Measurements from ENCODE around the gene HIVEP2. TPM values are rescaled to one million over a fixed set of nuclear protein-coding genes. Genes with fewer than 3 reads are reported as not detected.

HIVEP2 gene
- total and polyA plus RNA-seq, 2 donors (not counting 1 experiment from before 2014, with no cell fraction given) = 5.8 to 31.9 TPM

- Histone ChIP-seq H4K20me1 (ENCODE audit: control insufficient read depth, insufficient read depth, low read length, poor library complexity, severe bottlenecking) (no peaks in the 10 kb centered on the region), H3K4me2 (replicated peaks; ENCODE audit: low read depth, low read length, poor library complexity, severe bottlenecking) (peak overlapping the region; percentile 6), H3K27me3 (replicated peaks in 1 of 4; ENCODE audit: control extremely low read depth in 1 of 4, control insufficient read depth in 3 of 4, insufficient read depth in 4 of 4, low read length in 3 of 4) (no peaks in the 10 kb centered on the region), H3K9me3 (ENCODE audit: control extremely low read depth in 1 of 3, control insufficient read depth in 2 of 3, insufficient read depth in 1 of 3, low read length in 2 of 3) (no peaks in the 10 kb centered on the region), H3K27ac (ENCODE audit: low read length in 2 of 2) (peak overlapping the region; percentile 83 to 84), H3K4me1 (ENCODE audit: control insufficient read depth in 2 of 2, insufficient read depth in 2 of 2, low read length in 2 of 2) (peaks cover 72 to 78% of the 10 kb centered on the region in 2 donors), H3K9ac (ENCODE audit: low read length) (no peak overlapping the region), H3K79me2 (ENCODE audit: control insufficient read depth, insufficient read depth, low read length) (peaks cover 67% of the 10 kb centered on the region), H3K4me3 (ENCODE audit: control extremely low read depth in 1 of 5, extremely low read depth in 1 of 5, insufficient read depth in 1 of 5, low read depth in 2 of 5, low read length in 4 of 5) (no peak overlapping the region), H3K36me3 (replicated peaks in 1 of 2; ENCODE audit: control extremely low read depth in 1 of 2, control insufficient read depth in 1 of 2, extremely low read depth in 1 of 2, insufficient read depth in 2 of 2, low read length in 1 of 2) (no peaks in the 10 kb centered on the region), H2AFZ (ENCODE audit: insufficient read depth, low read depth, low read length, poor library complexity, severe bottlenecking) (no peak overlapping the region)
- POLR2A ChIA-PET = no interaction called here
- CTCF ChIA-PET = interaction anchor here (1.6 to 2.0 kb wide), 2 partner anchors 11 to 33 kb away, joined by 3 to 6 read pairs; no protein-coding TSS in a partner anchor
- peak overlapping the region; percentile 94 for H3K27ac Mint-ChIP-seq
- no peak for TF ChIP-seq EZH2 (IDR thresholded peaks at IDR 0.05; ENCODE audit: borderline replicate concordance, insufficient read depth, low read depth, low read length, poor library complexity, severe bottlenecking)
- TF ChIP-seq, protein P1, sequence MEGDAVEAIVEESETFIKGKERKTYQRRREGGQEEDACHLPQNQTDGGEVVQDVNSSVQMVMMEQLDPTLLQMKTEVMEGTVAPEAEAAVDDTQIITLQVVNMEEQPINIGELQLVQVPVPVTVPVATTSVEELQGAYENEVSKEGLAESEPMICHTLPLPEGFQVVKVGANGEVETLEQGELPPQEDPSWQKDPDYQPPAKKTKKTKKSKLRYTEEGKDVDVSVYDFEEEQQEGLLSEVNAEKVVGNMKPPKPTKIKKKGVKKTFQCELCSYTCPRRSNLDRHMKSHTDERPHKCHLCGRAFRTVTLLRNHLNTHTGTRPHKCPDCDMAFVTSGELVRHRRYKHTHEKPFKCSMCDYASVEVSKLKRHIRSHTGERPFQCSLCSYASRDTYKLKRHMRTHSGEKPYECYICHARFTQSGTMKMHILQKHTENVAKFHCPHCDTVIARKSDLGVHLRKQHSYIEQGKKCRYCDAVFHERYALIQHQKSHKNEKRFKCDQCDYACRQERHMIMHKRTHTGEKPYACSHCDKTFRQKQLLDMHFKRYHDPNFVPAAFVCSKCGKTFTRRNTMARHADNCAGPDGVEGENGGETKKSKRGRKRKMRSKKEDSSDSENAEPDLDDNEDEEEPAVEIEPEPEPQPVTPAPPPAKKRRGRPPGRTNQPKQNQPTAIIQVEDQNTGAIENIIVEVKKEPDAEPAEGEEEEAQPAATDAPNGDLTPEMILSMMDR (IDR thresholded peaks at IDR 0.05) = no peak
- no peak for DNase-seq
- no peaks in the 10 kb centered on the region for H3K27me3 Mint-ChIP-seq
- H3K9me3 Mint-ChIP-seq (ENCODE audit: insufficient read depth) = no peaks in the 10 kb centered on the region
- 60% methylated on average over 1 of the region's 6 CpGs for WGBS (ENCODE audit: insufficient coverage)
- intact Hi-C loops (cut with micrococcal nuclease) = loop anchor here (10.0 kb wide), 1 partner anchor 601 kb away; the partner anchor contains the start of genes ADAT2 and PEX3
- peaks cover 90% of the 10 kb centered on the region for H3K4me1 Mint-ChIP-seq
- no peak for ATAC-seq (ENCODE audit: low read depth)
- H3K4me3 Mint-ChIP-seq = peak overlapping the region; percentile 20
Measured at GRCh38 chr6:142853244-142854180, 91.5 kb downstream of the HIVEP2 start.

DNA sequence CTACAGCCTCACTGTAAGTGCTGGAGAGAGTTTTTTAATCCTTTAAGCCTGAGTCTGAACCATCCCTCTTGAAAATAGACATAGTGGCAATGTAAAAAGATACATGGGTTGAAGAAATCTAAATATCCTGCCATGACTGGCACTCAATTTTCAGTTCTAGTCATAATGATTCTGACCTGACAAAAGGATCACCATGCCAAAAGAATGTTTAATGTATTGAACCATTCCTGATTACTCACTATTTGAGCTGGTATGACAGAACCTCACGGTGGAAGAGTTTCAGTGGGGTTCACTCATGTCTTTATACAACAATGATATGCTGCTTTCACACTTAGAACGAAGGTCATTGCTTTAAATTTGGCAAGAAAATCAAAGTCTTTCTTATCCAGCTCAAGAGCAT, 93.4 kb downstream of the HIVEP2 start:
- intact Hi-C loops (cut with micrococcal nuclease) = loop anchor here (10.0 kb wide), 1 partner anchor 603 kb away; the partner anchor contains the start of genes ADAT2 and PEX3
- no peak overlapping the region for H3K27ac ChIP-seq (ENCODE audit: low read length in 2 of 2)
- no peak for TF ChIP-seq EZH2 (IDR thresholded peaks at IDR 0.05; ENCODE audit: borderline replicate concordance, insufficient read depth, low read depth, low read length, poor library complexity, severe bottlenecking)
- TF ChIP-seq, protein P1 (IDR thresholded peaks at IDR 0.05) = no peak
- POLR2A ChIA-PET = no interaction called here
- H3K27ac Mint-ChIP-seq = peak overlapping the region; percentile 38
- H4K20me1 ChIP-seq (ENCODE audit: control insufficient read depth, insufficient read depth, low read length, poor library complexity, severe bottlenecking) = no peaks in the 10 kb centered on the region
- H3K9ac ChIP-seq (ENCODE audit: low read length) = no peak overlapping the region
- H3K4me3 Mint-ChIP-seq = no peak overlapping the region
- no peak overlapping the region for H3K4me2 ChIP-seq (replicated peaks; ENCODE audit: low read depth, low read length, poor library complexity, severe bottlenecking)
- CTCF ChIA-PET = interaction anchor here (1.6 to 2.0 kb wide), 2 partner anchors 13 to 35 kb away, joined by 3 to 6 read pairs; no protein-coding TSS in a partner anchor
- no peaks in the 10 kb centered on the region for H3K27me3 ChIP-seq (replicated peaks in 1 of 4; ENCODE audit: control extremely low read depth in 1 of 4, control insufficient read depth in 3 of 4, insufficient read depth in 4 of 4, low read length in 3 of 4)
- H3K9me3 Mint-ChIP-seq (ENCODE audit: insufficient read depth) = no peaks in the 10 kb centered on the region
- no peaks in the 10 kb centered on the region for H3K9me3 ChIP-seq (ENCODE audit: control extremely low read depth in 1 of 3, control insufficient read depth in 2 of 3, insufficient read depth in 1 of 3, low read length in 2 of 3)
- WGBS (ENCODE audit: insufficient coverage) = no CpG with 5 or more reads among the region's 2 CpGs
- no peaks in the 10 kb centered on the region for H3K36me3 ChIP-seq (replicated peaks in 1 of 2; ENCODE audit: control extremely low read depth in 1 of 2, control insufficient read depth in 1 of 2, extremely low read depth in 1 of 2, insufficient read depth in 2 of 2, low read length in 1 of 2)
- peaks cover 70 to 81% of the 10 kb centered on the region in 2 donors for H3K4me1 ChIP-seq (ENCODE audit: control insufficient read depth in 2 of 2, insufficient read depth in 2 of 2, low read length in 2 of 2)
- no peaks in the 10 kb centered on the region for H3K27me3 Mint-ChIP-seq
- ATAC-seq (ENCODE audit: low read depth) = no peak
- no peak overlapping the region for H3K4me3 ChIP-seq (ENCODE audit: control extremely low read depth in 1 of 5, extremely low read depth in 1 of 5, insufficient read depth in 1 of 5, low read depth in 2 of 5, low read length in 4 of 5)
- no peak for DNase-seq
- no peak overlapping the region for H2AFZ ChIP-seq (ENCODE audit: insufficient read depth, low read depth, low read length, poor library complexity, severe bottlenecking)
- peaks cover 86% of the 10 kb centered on the region for H3K79me2 ChIP-seq (ENCODE audit: control insufficient read depth, insufficient read depth, low read length)
- peaks cover 91% of the 10 kb centered on the region for H3K4me1 Mint-ChIP-seq
